Measurements from ENCODE around the gene ATRN.
A peak's percentile ranks its signal among the peaks of the same experiment; 100 is the strongest.

Gene ATRN

GRCh38 chr20:3674995-3675900, 204.4 kb downstream of the ATRN start:
- DNase-seq: no peak

GRCh38 chr20:3677733-3678132, 206.9 kb downstream of the ATRN start:
- peak in 32 of 51 donors; percentile 8 to 79 (median 48) for DNase-seq

- no peak for DNase-seq
These were observed 207.4 kb downstream of the ATRN start for GRCh38 chr20:3678198-3678597.

- no peak for DNase-seq
These were observed 208.3 kb downstream of the ATRN start for GRCh38 chr20:3678856-3679720.

GRCh38 chr20:3679749-3680700, 209.2 kb downstream of the ATRN start:
- peak in 4 of 51 donors; percentile 9 to 63 (median 20) for DNase-seq

GRCh38 chr20:3680701-3681351, 210.0 kb downstream of the ATRN start:
- DNase-seq: no peak

GRCh38 chr20:3681352-3681930, 210.6 kb downstream of the ATRN start:
- peak in 4 of 51 donors; percentile 7 to 46 (median 28) for DNase-seq

GRCh38 chr20:3681931-3682781, 211.3 kb downstream of the ATRN start, which contains the start of gene ADAM33:
ADAM33 (minus strand) TSS chr20:3682010; CDS start chr20:3682004, 6 bp downstream.
- peak in 4 of 51 donors; percentile 21 to 46 (median 34) for DNase-seq

GRCh38 chr20:3685341-3685740, 214.5 kb downstream of the ATRN start:
- DNase-seq: no peak

GRCh38 chr20:3686421-3686820, 215.6 kb downstream of the ATRN start:
- DNase-seq: no peak

GRCh38 chr20:3686867-3687321, 216.1 kb downstream of the ATRN start:
- peak in 34 of 51 donors; percentile 8 to 81 (median 50) for DNase-seq

- DNase-seq: peak in 3 of 51 donors; percentile 10 to 21 (median 12)
These were observed 216.8 kb downstream of the ATRN start for GRCh38 chr20:3687655-3688054.

- DNase-seq: no peak
These were observed 219.2 kb downstream of the ATRN start for GRCh38 chr20:3689978-3690377.

GRCh38 chr20:3690413-3690812, 219.6 kb downstream of the ATRN start:
- DNase-seq: no peak

GRCh38 chr20:3691306-3691705, 220.5 kb downstream of the ATRN start:
- no peak for DNase-seq

- DNase-seq: no peak
These were observed 221.1 kb downstream of the ATRN start for GRCh38 chr20:3691897-3692296.

- DNase-seq: no peak
These were observed 222.0 kb downstream of the ATRN start for GRCh38 chr20:3692706-3693294.

GRCh38 chr20:3693376-3693775, 222.6 kb downstream of the ATRN start:
- no peak for DNase-seq

Measured in hypothalamus (tissue), 51 donors.